Neural progenitor cell (in vitro differentiated cells): ENCODE data around the gene RPS3A.

Experiments
- EZH2 ChIP-seq: fragments of 200-600 bp; sonication (generic); IDR thresholded peaks from 2 replicates; pipeline ENCODE4 v1.6.1; 2017; ENCODE audit warnings: antibody characterized with exemption, mild to moderate bottlenecking, moderate library complexity
- TF ChIP-seq, protein P1 (sequence below): fragments of 200-600 bp; sonication (generic); IDR thresholded peaks from 2 replicates; pipeline ENCODE4 v1.5.1; 2017; ENCODE audit warnings: antibody characterized with exemption, mild to moderate bottlenecking

DNA sequence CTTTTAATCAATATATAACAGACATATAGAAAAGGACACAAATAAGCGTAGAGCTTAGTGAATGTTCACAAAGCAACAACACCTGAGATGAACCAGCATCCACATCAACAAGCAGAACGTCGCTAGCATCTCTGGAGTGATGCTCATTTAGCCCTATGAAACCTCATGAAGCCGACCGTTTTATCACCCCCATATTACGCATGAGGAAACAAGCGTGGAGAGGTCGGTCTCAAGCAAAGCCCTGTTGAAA, 524 bp upstream of the RPS3A start:
- TF ChIP-seq, protein P1, sequence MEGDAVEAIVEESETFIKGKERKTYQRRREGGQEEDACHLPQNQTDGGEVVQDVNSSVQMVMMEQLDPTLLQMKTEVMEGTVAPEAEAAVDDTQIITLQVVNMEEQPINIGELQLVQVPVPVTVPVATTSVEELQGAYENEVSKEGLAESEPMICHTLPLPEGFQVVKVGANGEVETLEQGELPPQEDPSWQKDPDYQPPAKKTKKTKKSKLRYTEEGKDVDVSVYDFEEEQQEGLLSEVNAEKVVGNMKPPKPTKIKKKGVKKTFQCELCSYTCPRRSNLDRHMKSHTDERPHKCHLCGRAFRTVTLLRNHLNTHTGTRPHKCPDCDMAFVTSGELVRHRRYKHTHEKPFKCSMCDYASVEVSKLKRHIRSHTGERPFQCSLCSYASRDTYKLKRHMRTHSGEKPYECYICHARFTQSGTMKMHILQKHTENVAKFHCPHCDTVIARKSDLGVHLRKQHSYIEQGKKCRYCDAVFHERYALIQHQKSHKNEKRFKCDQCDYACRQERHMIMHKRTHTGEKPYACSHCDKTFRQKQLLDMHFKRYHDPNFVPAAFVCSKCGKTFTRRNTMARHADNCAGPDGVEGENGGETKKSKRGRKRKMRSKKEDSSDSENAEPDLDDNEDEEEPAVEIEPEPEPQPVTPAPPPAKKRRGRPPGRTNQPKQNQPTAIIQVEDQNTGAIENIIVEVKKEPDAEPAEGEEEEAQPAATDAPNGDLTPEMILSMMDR: no peak
- TF ChIP-seq EZH2: no peak
